Measurements from ENCODE around the gene NEO1.

GRCh38 chr15:73021139-73021621 is 31.1 kb upstream of the NEO1 start:
- TF ChIP-seq CTCF (IDR thresholded peaks at IDR 0.05) (no peak), POLR2A (IDR thresholded peaks at IDR 0.05) (no peak)

Measured in uterus (tissue), 2 donors.